LNCaP clone FGC (cell line): Measurements from ENCODE around the gene APBA3.
"Not testable (repeated sequence)": the region's sequence is repeated elsewhere in the genome, so short reads cannot be mapped to it uniquely, and the experiment has no call there.

Experiments used
- DNase-seq: peaks from one replicate; pipeline ENCODE4 v3.0.0-alpha.2; 2011; ENCODE audit warnings: low read depth
- H3K4me3 ChIP-seq: 2 replicates; pipeline ENCODE4 v1.5.1; 2011; ENCODE audit warnings: mild to moderate bottlenecking, low read depth, low read length, control low read depth
- CTCF ChIP-seq: IDR thresholded peaks from 2 replicates; pipeline ENCODE4 v1.5.1; 2012; ENCODE audit warnings: mild to moderate bottlenecking; ENCODE audit not compliant: control insufficient read depth, insufficient read depth; ENCODE audit errors: extremely low read depth

APBA3 gene

GRCh38 chr19:3762501-3763459, 1.3 kb upstream of the APBA3 start, which contains the start of gene MRPL54:
TSS of gene MRPL54 (plus strand) at chr19:3762682. CDS start at chr19:3762701, 19 bp downstream.
- DNase-seq: peak; percentile 97
- H3K4me3 ChIP-seq: peak within 1 kb of the TSS; percentile 78
- no peak for TF ChIP-seq CTCF

DNA sequence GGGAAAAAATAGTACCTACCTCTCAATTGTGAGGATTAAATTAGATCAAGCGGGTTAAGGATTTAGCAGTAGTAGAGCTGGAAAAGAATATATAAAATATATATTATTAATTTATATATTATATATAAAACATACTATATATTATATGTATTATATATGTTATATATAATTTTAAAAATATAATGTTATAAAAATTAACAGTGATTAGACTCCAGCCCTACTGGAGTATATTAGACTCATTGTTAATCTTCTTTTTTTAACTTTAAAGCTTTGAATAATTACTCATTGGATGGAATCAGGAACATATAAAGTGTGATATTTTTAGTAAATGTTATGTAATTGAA, 610 bp upstream of the APBA3 start:
- DNase-seq: no peak
- H3K4me3 ChIP-seq: peak overlapping the region; percentile 70
- TF ChIP-seq CTCF: no peak

- no peak for DNase-seq
Measured at GRCh38 chr19:3760871-3761361, 576 bp downstream of the APBA3 start.

DNA sequence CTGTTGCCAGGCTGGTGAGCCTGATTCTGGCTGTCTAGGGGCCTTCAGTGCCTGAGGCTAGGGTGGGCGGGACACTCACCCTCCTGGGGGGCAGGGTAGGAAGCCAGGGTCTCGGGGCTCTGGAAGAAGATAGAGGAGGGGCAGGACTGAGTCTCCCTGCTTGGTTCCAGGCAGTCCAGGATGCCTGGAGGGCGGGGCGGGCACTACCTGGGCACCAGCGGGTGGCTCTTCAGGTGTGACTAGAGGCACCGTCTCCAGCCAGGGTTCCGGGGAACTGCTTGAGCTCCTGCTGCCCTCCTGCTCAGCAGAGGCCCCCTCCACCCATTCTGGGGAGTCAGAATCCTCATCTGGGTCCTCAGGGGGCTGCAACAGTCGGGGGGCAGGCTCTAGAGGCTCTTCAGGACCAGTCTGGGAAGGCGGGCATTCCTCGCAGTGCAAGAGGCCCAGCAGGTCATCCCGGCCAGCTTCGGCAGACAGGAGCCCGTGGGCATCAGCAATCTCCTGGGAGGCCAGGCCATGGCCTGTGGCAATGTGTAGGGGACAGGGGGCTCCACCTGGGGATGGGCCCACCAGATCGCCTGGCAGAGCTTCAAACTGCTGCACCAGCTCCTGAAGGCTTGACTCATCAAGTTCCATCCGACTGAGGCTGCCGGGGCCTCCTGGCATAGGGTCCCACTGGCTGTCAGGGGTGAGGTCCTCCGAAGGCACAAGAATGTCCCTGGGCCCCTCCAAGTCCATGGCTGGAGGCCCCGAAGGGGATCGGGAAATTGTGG, 1.8 kb downstream of the APBA3 start:
- DNase-seq: no peak
- no peak overlapping the region for H3K4me3 ChIP-seq
- TF ChIP-seq CTCF: no peak

More at GRCh38 chr19:3760871-3761361, 576 bp downstream of the APBA3 start:
- TF ChIP-seq CTCF: no peak
- peak overlapping the region; percentile 78 for H3K4me3 ChIP-seq

DNA sequence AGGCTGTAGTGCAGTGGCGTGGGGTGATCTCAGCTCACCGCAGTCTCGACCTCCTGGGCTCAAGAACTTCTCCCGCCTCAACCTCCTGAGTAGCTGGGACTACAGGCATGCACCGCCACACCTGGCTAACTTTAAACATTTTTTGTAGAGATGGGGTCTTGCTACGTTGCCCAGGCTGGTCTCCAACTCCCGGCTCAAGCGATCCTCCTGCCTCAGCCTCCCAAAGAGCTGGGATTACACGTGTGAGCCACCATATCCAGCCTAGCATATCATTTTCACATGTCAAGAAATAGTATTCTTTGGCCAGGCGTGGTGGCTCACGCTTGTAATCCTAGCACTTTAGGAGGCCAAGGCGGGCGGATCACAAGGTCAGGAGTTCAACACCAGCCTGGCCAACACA, 3.2 kb downstream of the APBA3 start:
- not testable (repeated sequence) for H3K4me3 ChIP-seq, DNase-seq

DNA sequence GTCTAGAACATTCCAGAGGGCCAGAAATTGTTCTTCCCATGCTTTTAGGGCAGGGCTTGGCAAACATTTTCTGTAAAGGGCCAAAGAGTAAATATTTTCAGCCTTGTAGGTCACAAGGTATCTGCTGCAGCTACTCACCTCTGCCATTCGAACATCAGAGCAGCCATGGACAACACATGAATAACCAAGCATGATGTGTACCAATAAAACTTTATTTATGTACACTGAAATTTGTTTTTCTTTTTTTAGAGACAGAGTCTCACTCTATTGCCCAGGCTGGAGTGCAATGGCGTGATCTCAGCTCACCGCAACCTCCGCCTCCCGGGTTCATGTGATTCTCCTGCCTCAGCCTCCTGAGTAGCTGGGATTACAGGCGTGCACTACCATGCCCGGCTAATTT, 3.8 kb downstream of the APBA3 start:
- DNase-seq, H3K4me3 ChIP-seq: not testable (repeated sequence)

DNA sequence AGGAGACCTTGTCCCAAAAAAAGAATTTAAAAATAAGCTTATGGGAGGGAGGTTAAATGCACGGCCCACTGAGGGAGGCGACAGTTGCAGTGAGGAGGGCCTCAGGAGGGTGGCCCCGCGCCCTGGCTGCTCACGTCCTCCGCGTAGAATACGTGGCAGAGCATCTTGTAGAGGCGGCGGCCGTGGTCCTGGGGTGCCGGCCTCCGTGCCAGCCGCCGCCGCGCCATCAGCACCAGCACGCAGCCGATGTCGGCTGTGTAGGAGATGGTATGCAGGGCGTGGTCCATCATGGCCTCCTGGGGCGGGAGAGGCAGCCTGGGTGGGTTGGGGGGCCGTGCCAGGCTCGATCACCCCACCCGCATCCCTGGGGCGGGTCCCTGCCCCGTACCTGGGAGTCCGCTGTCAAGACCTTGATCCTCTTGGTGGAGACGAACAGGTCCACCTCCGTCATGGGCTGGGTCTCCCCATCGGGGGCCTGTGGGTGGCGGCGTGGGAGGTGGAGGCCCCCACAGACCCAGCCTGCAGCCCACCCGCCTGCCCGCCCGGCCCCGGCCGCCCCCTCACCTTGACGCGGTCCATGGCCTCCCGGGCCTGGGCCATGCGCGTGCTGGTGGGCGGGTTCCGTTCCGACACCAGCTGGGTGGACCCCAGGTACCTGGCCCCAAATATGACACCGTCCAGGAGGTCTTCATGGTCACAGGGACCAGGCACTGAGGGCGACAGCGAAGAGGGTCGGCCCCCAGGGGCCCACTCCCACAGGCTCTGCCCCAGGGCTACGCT, 7.7 kb downstream of the APBA3 start:
- TF ChIP-seq CTCF: no peak
- H3K4me3 ChIP-seq: no peak overlapping the region
- DNase-seq: no peak
